OCI-LY3 (cell line): ENCODE data around the gene BRAP.

Experiments
- H2AFZ ChIP-seq: fragments of 200-600, 300-600 bp; shearing (Covaris generic); 2 replicates; pipeline ENCODE4 v1.6.0; 2014; ENCODE audit warnings: antibody characterized with exemption, low read depth, low read length
- H3K27ac ChIP-seq: fragments of 200-600, 300-600 bp; sonication (generic); 2 replicates; pipeline ENCODE4 v1.5.1; 2014; ENCODE audit warnings: mild to moderate bottlenecking, low read length, moderate library complexity, mixed read lengths
- H3K27me3 ChIP-seq: fragments of 200-600, 300-600 bp; sonication (generic); 2 replicates; pipeline ENCODE4 v1.6.1; 2014; ENCODE audit warnings: low read depth, low read length, mixed read lengths
- H3K36me3 ChIP-seq: fragments of 200-600, 300-600 bp; sonication (generic); replicated peaks from 2 replicates; pipeline ENCODE3; 2014; ENCODE audit warnings: low read depth, low read length, mixed read lengths
- H3K4me1 ChIP-seq: fragments of 300-600, 200-600 bp; sonication (generic); 2 replicates; pipeline ENCODE4 v1.6.1; 2014; ENCODE audit warnings: low read length, mixed read lengths
- H3K4me2 ChIP-seq: fragments of 200-600, 300-600 bp; sonication (generic); 2 replicates; pipeline ENCODE4 v1.6.1; 2014; ENCODE audit warnings: low read length, mixed read lengths
- H3K4me3 ChIP-seq: fragments of 300-600, 200-600 bp; sonication (generic); 2 replicates; pipeline ENCODE4 v1.5.1; 2014; ENCODE audit warnings: antibody characterized with exemption, mild to moderate bottlenecking, low read length, moderate library complexity
- H3K79me2 ChIP-seq: fragments of 300-600, 200-600 bp; shearing (Covaris generic); 2 replicates; pipeline ENCODE4 v1.6.1; 2014; ENCODE audit warnings: mild to moderate bottlenecking, low read length, mixed read lengths
- H3K9ac ChIP-seq: fragments of 300-600, 200-600 bp; shearing (Covaris generic); 2 replicates; pipeline ENCODE4 v1.6.0; 2014; ENCODE audit warnings: mild to moderate bottlenecking, low read length, moderate library complexity
- H3K9me3 ChIP-seq: fragments of 200-600, 300-600 bp; shearing (Covaris generic); 2 replicates; pipeline ENCODE4 v1.6.1; 2014; ENCODE audit warnings: low read length, mixed read lengths; ENCODE audit not compliant: insufficient read depth
- H4K20me1 ChIP-seq: fragments of 200-600, 300-600 bp; sonication (generic); 2 replicates; pipeline ENCODE4 v1.6.1; 2016; ENCODE audit warnings: low read length, mixed read lengths; ENCODE audit not compliant: insufficient read depth
- EZH2phosphoT487 ChIP-seq: fragments of 200-600 bp; shearing (Covaris generic); IDR thresholded peaks from 2 replicates; pipeline ENCODE4 v1.6.1; 2018; ENCODE audit warnings: antibody characterized with exemption, mixed run types, low read depth
- TF ChIP-seq, protein P1 (sequence below): fragments of 200-600, 300-600 bp; sonication (generic); IDR thresholded peaks from 2 replicates; pipeline ENCODE4 v1.5.1; 2014; ENCODE audit warnings: antibody characterized with exemption, low read length, low read depth

Gene BRAP

DNA sequence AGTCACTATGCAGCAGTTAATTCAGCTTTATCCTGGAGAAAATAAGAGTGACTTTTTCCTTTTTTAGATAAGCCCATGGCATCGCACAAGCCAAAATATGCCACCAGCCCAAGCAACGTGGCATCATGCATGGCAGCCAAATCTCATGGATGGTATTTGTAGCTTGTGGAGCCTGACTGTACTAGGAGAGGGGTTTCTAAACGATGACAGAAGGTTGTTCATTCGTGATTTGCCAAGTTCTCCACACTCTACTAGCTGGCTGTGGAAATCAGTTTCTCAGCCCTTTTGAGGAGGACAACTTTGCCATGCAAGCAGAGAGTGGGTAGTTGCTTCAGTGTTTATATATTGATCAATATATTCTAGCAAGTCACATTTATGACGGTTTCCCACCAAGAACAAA lies 45.2 kb downstream of the BRAP start:
- Histone ChIP-seq H3K27me3 (no peaks in the 10 kb centered on the region), H3K4me2 (no peak overlapping the region), H3K4me1 (peaks cover 6% of the 10 kb centered on the region), H3K79me2 (no peaks in the 10 kb centered on the region), H2AFZ (no peak overlapping the region), H4K20me1 (no peaks in the 10 kb centered on the region), H3K27ac (no peak overlapping the region), H3K9ac (no peak overlapping the region), H3K4me3 (no peak overlapping the region), H3K36me3 (peaks cover 22% of the 10 kb centered on the region), H3K9me3 (no peaks in the 10 kb centered on the region)
- TF ChIP-seq, protein P1, sequence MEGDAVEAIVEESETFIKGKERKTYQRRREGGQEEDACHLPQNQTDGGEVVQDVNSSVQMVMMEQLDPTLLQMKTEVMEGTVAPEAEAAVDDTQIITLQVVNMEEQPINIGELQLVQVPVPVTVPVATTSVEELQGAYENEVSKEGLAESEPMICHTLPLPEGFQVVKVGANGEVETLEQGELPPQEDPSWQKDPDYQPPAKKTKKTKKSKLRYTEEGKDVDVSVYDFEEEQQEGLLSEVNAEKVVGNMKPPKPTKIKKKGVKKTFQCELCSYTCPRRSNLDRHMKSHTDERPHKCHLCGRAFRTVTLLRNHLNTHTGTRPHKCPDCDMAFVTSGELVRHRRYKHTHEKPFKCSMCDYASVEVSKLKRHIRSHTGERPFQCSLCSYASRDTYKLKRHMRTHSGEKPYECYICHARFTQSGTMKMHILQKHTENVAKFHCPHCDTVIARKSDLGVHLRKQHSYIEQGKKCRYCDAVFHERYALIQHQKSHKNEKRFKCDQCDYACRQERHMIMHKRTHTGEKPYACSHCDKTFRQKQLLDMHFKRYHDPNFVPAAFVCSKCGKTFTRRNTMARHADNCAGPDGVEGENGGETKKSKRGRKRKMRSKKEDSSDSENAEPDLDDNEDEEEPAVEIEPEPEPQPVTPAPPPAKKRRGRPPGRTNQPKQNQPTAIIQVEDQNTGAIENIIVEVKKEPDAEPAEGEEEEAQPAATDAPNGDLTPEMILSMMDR = no peak
- TF ChIP-seq EZH2phosphoT487 = no peak

DNA sequence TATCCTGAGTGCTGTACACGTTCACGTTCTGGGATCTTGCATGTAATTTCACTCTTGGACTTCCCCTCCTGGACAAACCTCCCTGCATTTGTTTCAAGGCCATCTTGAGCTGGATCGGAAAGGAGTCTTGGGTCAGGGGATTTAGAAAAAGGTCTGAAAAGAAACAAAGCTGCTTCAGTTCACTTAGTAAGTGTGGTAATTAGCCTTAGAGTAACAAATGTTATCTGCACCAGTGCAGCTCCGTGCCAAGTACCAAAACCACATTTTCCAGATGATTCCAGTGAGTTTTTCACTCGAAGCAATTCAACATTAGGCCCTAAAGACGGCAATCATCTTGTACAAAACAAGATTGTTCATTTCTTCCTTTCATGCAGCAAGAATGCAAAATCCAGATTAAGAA lies 47.2 kb downstream of the BRAP start:
- Histone ChIP-seq H3K9me3 (no peaks in the 10 kb centered on the region), H3K79me2 (no peaks in the 10 kb centered on the region), H3K4me3 (no peak overlapping the region), H2AFZ (no peak overlapping the region), H3K4me2 (no peak overlapping the region), H3K27me3 (no peaks in the 10 kb centered on the region), H3K36me3 (peaks cover 12% of the 10 kb centered on the region), H3K27ac (no peak overlapping the region), H3K4me1 (peaks cover 8% of the 10 kb centered on the region), H3K9ac (no peak overlapping the region), H4K20me1 (no peaks in the 10 kb centered on the region)
- TF ChIP-seq, protein P1 = no peak
- TF ChIP-seq EZH2phosphoT487 = no peak

DNA sequence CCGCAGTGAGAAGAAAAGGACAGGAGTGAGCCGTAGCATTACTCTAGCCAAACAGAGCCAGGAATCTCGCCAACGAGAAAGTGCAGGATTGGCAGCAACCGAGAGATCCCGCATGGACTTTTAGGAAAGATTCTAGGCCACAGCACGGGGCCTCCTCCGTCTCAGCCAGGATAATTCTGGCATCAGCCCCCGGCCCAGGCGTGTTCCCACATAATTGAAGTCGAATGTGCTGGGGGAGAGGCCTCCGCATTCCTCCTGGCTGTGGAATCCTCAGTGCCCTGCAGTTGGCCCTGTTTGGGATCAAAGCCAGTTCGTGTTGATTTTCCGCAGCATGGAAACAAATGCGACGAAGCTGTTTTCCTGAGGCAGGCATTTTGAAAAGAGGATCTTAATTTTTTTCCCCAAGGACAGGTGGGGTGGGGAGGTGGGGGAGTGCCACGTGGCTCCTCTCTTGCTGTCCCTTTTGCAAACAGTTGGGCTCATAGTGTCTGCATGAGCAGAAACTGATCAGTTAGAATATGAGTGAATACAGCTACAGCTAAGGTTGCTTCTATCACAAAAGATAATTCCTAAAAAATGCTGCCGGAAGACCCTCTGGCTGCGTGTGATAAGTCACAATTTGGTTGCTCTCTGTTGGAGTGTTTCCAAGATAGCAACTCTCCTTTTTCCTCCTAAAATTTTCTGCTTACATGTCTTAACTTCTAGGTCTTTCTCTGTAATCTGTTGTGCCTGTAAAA lies 49.4 kb downstream of the BRAP start:
- Histone ChIP-seq H3K9ac (no peak overlapping the region), H3K27me3 (no peaks in the 10 kb centered on the region), H3K4me3 (no peak overlapping the region), H3K36me3 (peaks cover 7% of the 10 kb centered on the region), H3K9me3 (no peaks in the 10 kb centered on the region), H3K79me2 (no peaks in the 10 kb centered on the region), H3K4me2 (0 out of 2 replicates have a peak overlapping the region, but pooled peaks have one; percentile 52), H3K27ac (no peak overlapping the region), H4K20me1 (no peaks in the 10 kb centered on the region), H2AFZ (no peak overlapping the region), H3K4me1 (peaks cover 8% of the 10 kb centered on the region)
- TF ChIP-seq, protein P1 = no peak
- TF ChIP-seq EZH2phosphoT487 = no peak

DNA sequence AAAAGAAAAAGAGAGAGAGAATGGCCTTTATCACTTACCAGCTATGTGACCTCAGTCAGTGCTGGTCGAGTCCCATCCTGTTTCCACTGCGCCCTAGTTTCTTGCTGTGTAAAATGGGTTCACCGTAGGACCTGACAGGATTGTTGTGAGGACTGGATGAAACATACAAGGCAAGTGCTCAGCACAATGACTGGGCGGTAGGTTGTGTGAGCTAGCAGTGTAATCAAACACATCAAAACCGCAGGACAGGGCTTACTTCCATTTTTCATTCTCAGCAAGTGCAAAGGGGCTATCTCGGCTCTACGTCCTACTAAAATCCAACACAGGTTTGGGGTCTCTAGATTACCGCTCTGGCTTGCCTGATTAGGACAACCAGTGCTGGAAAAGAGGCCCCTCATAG lies 50.2 kb downstream of the BRAP start:
- H3K4me2 ChIP-seq = peak overlapping the region; percentile 52
- no peak overlapping the region for H3K9ac ChIP-seq
- H2AFZ ChIP-seq = no peak overlapping the region

More for the DNA sequence above, 50.2 kb downstream of the BRAP start:
- Histone ChIP-seq H3K4me1 (peaks cover 8% of the 10 kb centered on the region), H3K79me2 (no peaks in the 10 kb centered on the region), H3K36me3 (peaks cover 6% of the 10 kb centered on the region), H3K27ac (no peak overlapping the region), H3K9me3 (no peaks in the 10 kb centered on the region), H3K4me3 (0 out of 2 replicates have a peak overlapping the region, but pooled peaks have one; percentile 13), H3K27me3 (no peaks in the 10 kb centered on the region), H4K20me1 (no peaks in the 10 kb centered on the region)
- no peak for TF ChIP-seq EZH2phosphoT487
- TF ChIP-seq, protein P1 = no peak
